NCI-H446 treated with DMSO at 0.1 percent for 48 hours (cell line): ENCODE results near the gene MSRB2.
A peak's percentile ranks its signal among the peaks of the same experiment; 100 is the strongest.
"Not testable (repeated sequence)": the region's sequence is repeated elsewhere in the genome, so short reads cannot be mapped to it uniquely, and the experiment has no call there.

Experiments used
- DNase-seq: peaks from one replicate; lab custom pipeline; 2025; lab: John Stamatoyannopoulos, UW

The MSRB2 gene

DNA sequence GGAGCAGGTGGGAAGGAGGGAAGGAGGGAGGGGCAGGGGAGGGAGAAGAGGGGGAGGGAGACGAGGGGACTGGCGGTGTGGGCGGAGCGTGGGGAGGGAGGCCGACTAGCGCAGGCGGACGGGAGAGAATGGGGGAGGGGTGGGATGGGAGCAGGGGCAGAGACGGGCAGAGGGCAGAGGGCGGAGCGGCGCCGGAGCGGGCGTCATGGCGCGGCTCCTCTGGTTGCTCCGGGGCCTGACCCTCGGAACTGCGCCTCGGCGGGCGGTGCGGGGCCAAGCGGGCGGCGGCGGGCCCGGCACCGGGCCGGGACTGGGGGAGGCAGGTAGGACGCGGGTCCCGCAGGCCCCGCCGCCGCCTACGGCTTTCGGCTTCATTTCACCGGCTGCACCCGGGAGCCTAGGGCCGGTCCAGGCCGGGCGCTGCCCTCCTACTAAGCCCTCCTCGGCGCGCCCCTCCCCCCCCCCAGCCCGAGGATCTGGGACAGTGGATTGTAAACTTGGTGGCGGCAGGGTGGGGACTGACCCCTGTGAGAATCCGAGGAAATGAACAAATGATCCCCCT is at the start of gene MSRB2:
TSS of gene MSRB2 (plus strand) at position 176 of the 562 bp plus-strand sequence. CDS start at position 206, 30 bp downstream.
- peak; percentile 65 for DNase-seq

DNA sequence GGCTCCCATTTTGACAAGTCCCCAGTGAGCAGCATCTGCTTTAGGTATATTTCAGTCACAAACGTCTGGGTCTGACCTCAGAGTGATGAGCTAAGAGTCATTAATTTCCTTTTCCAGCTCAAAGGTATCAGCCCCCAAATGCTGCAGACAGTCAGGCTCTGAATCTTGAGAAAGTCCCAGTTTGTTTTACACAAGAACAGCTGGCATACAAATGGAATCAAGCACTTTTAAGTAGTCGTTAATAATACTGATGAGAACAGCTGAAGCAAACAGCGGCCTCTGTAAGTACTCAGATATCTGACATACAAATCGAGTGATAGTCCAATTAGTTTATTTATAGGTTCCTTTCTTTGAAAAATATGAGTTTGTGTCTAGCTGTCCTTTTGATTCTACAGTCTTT is 49.4 kb upstream of the MSRB2 start:
- DNase-seq, result no peak

DNA sequence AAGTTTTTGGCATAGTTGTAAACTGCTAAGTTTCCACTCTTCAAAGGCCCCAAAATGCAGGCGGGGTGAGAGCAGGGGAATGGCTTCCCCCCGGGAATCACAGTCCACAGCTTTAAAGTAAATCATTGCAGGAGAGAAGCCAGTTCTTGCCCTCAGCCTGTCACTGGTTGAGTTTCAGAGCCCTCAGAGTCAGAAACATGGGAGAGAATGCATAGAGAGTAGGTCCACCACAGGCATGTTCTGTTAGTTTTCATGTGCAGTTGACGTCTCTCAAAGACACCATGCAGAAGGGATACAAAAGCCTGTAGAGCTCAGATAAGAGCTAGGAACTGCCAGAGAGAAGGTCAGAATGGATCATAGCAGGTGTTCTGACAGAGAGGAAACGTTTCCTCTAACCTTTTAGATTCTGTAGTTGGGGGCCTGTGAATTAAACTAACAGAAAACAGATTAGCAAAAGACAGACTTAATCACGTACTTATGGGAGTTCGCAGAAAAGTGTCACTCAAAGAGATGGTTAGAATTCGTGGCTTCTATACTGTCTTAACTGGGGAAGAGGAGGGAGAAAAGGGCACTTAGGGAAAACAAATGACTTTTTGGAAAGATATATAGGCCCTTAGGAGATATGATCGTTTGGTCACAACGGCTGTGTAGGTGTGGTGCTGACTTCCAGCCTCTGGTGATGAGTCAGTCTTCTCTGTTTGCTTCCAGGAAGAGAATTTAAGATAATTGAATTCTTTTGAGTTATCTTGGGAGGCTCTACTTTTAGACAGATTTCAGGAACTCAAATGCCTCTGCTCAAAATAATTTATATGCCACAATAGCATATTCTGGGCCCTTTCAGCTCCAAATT is 48.0 kb upstream of the MSRB2 start:
- no peak for DNase-seq

DNA sequence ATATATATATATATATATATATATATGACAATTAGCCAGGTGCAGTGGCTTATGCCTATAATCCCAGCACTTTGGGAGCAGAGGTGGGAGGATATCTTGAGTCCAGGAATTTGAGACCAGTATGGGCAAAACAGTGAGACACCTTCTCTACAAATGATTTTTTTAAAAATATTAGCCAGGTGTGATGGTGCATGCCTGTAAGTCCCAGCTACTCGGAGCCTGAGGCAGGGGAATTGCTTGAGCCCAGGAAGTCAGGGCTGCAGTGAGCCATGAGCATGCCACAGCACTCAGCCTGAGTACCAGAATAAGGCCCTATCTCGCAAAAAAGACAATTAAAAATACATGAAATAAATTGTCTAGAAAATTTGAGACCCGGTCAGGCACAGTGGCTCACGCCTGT is 47.2 kb upstream of the MSRB2 start:
- no peak for DNase-seq

DNA sequence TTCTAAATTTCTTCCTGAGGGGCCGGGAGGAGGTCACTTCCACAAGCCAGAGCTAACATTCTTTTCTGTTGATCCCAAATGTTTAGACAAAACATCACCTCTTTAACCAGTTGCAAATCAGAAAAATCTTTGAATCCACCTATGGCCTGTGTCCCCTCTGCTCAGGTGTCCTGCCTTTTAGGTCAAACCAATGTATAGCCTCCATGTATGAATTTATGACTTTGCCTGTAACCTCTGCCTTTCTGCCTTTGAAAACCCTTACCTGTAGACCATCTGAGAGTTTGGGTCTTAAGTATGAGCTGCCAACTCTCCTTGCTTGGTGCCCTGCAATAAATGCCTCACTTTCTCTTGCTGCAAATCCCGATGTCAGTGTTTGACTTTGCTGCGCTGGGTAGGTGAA is 44.1 kb upstream of the MSRB2 start:
- no peak for DNase-seq

DNA sequence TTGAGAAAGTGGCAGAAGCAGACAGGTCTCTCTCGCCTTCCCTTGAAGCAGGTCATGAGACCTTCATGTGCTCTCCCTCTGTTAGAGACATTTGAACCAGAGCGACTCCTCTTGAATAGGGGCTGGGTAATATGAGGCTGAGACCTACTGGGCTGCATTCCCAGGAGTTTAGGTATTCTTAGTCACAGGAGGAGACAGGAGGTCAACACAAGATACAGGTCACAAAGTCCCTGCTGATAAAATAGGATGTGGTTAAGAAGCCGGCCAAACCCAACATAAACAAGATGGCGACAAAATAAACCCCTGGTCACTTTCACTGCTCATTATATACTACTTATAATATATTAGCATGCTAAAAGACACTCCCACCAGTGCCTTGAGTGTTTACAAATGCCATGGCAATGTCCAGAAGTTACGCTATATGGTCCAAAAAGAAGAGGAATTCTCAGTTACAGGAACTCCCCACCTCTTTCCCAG is 43.5 kb upstream of the MSRB2 start:
- no peak for DNase-seq

DNA sequence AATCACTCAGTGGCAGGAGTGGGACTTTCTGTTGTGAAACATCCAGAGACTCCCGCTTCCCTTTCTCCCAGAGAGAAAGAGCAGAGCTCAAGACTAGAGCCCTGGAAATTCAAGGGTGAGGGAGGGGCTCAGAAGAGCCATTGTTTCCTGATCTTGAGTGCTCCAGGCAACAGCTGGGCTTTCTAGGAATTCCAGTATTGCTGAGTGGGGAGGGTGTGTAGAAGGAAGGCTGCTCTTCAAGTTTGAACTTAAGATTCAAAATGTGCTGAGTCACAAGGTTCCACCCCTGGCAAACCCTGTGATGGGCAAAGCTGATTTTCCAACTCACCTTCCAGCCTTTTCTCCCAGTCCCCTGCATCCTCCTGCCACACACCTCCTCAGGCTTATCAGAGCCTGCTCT is 42.3 kb upstream of the MSRB2 start:
- DNase-seq, result no peak

DNA sequence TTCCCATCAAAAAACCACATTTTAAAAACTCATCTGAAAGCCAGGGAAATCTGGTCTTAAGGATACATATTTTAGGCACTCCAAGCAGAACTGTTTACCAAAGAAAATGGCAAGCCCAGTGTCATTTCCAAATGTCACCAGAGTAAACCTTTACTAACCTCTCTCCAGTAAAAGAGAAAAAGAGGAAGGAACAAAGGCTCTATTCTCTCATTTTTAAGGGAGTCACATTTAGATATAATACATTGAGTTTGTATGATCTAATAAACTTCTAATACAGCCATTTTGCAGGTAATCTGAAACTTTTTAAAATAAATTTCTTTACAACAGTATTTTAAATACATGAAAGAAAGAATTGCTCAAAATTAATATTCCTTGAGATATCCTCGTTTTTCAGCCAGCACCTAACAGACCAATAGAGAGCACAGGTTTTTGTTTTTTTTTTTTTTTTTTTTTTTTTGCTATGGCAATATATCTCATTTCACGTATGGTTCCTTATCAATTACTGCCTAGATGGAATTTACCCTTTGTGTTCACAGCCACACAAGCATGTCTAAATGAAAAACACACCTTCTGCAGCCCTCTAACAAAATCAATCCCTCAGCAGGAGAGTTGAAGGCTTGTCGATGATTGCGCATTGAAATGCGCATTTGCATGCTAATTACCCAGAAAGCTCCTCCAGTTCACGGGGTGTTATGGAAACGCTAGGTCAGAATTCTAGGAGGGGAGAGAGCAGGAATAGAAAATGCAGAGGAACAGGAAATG is 39.8 kb upstream of the MSRB2 start:
- no peak for DNase-seq

DNA sequence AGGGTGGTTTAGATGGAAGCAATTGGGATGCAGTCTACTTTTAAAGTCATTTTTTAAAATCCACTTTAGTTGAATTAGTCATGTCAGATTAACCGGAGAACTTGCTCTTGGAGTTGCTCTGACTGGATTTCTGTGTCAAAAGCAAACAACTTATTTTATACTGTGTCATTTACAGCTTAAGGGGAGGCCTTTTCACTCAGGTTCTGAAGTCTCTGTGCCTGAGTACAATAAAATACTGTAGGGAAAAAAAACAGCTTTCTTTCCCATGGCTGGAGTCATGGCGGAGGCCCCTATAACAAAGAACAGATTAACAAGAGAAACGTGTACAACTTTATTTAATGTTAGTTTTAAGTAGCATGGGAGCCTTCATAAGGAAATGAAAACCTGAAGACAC is 39.2 kb upstream of the MSRB2 start:
- no peak for DNase-seq

DNA sequence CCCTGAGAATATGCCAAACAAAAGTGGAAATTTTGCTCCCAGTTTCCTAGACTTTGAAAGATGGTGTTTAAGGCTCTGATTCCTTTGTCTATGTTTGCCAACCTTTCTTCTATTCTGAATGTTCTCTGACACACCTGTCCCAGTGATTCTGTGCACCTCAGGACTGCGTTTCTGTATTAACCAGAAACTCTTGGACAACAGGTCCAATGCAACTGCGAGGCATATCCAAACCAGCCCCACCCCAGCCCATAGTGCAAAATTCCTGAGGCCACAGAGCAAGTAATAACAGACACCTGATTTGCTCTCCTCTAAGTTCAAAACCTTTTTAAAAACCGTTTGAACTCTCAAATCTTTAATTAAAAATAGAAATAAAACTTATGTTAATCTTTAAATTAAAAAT is 37.0 kb upstream of the MSRB2 start:
- DNase-seq, result no peak

DNA sequence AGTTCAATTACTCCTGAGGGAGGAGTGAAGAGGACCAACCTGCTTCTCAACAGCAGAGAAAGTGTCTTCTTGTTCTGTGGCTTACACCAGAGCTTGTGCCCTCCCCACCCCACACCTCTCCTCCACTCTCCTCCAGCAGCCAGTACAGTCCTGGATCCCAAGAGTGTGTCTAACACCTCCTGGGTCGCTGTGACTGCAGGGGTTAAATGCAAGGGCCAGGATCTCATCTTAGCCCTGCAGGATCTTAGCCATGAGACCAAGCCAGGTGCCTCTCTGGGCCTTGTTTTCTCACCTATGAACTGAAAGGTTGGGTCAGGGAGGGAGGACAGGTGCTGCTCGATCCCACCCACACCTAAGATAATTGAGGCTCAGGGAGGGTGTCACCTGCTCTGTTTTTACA is 34.5 kb upstream of the MSRB2 start:
- DNase-seq, result no peak

DNA sequence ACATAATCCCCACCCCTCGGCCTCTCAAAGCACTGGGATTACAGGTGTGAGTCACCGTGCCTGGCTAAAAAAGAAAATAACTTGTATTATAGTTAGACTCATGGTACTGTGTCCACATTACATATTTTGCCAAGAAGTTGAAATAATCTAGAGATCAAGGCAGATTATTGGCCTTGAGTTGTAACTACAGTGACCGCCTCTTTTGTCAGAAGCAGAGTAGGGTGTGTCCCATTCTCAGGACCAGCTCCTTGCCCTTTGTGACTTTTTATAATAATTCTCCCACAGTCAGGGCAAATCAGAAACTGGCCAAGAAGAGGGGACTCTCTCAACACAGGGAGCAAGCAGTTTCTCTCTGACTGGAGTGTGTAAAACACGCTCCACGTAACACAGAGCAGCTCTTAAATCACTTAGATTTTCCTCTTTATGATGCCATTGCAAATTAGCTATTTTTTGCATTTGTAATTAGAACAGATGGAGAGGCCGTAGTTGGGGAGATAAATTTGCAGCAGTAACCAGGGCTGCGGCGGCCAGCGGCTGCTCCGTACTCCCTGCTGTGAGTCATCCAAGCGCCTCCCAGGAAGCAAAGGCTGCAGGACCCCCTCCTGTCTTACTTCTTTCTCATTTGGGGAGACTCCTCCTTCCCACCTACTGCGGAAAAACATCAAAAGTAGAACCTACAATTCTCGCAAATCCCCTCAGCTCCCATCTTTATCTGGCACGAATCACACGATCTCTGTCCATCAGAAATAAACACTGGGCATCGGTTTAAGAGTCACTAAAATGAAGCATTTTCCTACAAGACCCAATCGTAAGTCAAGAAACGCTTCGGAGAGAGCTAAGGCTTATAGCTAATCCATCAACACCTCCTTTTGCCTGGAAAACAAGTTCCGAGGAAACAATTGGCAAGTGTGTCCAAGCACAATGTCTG is 32.1 kb upstream of the MSRB2 start:
- peak; percentile 44 for DNase-seq

DNA sequence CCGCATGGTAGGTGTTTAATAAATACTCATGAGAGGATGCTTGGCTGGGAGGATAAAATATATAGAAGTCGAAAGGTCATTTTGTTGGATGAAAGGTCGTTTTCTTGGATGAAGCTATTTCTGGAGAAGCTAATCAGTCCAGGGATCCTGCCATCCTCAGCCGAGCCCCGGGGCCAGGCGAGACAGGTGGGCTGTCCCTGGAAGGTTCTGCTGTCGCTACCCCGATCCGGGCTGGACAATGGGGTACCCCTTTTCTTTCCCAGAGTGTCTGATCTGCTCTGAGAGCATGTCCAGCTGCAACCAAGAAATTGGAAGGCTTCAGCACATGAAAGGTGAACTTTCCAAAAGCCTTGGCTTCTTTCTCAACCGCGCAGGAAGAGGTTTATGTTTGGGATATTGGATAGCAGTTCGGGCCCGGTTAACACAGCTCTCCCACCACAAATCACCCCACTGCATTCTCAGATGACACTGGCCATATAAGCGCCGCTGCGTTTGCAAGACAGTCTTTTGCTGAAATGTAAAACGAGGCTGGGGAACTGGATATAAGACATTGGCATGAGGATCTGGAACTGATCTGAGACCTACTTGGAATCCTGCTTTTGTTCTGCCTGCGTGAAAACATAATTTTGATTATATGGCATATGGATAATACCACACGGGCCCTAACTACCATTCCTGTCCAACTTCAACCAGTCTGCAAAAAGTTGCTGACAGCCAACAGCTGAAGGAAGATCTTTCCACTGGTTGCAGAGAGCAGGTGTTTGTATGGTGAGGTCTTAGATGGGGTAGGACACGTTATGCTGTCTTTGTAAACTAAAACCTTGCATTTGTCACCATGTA is 31.2 kb upstream of the MSRB2 start:
- DNase-seq, result no peak

DNA sequence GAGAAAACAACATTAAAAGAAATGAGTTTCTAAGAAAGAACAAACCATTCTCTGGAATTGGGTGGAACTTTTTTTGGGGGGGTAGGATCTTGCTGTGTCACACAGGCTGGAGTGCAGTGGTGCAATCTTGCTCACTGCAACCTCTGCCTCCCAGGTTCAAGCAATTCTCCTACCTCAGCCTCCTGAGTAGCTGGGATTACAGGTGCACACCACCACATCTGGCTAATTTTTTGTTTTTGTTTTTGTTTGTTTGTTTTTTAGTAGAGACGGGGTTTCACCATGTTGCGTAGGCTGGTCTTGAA is 30.6 kb upstream of the MSRB2 start:
- DNase-seq, result not testable (repeated sequence)

DNA sequence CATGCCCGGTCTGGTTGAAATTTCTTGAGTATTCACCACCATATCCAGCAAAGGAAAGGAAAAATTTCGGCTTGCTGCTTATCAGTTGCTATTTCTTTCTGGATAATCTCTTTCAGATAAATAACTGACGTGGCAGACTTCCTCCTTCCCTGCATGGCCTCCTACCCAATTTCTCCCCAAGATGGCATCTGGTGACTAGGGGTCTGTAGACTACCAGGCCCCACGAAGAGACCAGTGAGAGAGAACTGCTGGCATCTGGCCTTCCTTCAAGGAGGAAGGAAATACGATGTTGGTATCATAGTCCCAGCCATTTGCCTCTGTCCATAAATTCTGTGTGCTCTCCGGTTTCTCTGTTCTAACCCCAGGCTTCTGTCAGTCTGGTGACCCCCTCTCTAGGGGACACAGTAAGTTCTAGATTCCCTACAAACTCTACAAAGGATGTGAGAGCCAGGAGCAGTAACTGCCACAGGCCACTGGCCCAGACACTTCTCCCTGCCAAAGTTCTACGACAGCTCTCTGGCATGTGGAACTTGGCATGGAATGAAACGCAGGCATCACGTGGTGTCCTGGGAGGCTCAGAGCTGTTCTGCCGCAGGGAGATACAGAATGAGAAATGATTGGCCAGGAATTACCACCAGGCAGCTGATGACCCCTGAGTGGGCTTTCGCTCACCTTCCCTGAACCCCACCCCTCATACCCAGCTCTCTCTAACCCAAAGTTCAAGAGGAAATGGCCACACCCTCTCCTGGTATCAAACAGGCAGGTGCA is 30.0 kb upstream of the MSRB2 start:
- DNase-seq, result peak; percentile 80

DNA sequence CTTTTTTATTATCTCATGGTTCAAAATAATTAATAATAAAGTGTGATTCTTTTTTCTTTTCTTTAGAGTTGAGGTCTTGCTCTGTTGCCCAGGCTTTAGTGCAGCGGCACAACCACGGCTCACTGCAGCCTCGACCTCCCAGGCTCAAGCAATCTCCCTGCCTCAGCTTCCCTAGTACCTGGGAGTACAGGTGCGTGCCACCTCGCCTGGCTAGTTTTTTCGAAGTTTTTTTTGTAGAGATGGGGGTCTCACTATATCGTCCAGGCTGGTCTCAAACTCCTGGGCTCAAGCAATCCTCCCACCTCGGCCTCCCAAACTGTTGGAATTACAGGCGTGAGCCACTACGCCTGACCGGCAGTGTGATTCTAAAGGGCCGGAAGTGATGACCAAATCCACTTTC is 28.0 kb upstream of the MSRB2 start:
- DNase-seq, result no peak

DNA sequence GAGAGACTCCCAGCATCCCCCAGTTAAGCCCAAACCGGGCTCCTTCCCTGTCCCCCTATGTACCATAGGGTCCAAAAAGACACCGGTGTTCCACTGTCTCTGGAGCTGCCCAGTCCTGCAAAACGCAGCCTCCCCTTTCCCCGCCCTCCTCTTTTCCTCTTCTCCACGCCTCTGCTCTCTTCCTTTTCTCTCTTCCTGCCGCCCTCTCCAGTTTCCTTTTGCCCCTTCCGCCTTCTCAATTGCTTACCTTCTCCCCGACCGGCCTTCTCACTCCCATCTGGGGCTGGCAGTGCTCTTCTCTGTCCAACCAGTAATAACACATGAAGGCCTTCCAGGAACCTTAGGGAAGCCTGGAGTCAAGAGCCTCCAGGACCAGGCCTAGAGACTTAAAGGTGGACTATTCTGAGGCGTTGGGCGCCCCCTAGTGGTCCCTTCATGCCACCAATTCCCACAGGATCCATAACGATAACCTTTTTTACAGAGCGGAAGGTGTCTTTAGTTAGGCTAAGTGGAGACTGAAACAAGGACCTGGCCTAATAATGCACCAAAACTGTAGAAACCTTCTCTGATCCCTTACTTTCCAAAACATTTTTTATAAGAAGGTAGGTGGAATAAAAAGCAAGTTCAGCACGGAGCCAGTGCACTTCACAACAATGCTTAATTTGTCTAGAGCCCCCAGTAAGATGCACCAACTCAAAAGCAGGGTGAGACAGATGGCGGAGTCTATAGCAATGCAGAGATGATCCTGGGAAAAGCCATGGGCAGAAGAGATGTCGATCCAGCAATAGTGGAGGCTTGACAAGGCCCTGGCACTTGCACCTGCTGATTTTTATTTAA is 27.2 kb upstream of the MSRB2 start:
- peak; percentile 63 for DNase-seq

DNA sequence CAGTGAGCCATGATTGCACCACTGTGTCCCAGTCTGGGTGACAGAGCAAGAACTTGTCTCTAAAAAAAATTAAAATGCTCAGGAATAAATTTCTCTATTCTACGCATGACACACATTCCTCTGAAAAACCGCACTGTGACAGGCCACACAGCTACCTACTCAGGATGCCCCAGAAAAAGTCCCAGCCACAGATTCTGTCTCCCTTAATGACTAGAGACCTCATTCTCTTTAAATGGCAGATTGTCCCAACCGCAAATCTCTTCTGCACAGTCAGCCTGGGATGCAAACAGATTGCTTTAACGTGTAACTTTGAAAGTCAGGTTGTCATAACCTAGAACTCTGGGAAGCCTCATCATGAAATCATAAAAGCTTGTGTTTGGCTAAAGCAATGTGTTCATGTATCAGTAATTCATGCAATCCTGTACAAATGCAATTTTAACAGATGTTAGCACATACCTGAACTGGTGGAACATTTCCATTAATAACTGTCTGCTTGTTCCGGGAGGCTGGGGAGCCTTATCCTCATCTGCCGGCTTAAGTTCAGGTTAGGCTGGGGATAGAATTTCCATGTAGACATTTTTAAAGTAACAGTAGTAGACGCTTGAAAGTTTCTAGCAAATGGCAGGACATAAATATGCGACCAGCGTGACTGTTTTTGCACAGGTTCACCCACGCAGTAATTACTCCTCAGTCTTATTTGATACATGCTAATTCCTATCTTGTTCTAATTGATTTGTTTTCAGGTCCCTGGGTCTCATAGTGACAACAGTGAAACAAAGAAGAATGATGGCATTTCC is 26.2 kb upstream of the MSRB2 start:
- no peak for DNase-seq
